Stimulated activated CD8-positive, alpha-beta memory T cell treated with anti-CD3 and anti-CD28 coated beads, Interleukin-2, amount 100 ng/mL, for 1 hour (primary cell): Measurements from ENCODE around the gene ALG8.

ENCODE experiments used
- DNase-seq, 2 donors: peaks; one replicate each; pipeline ENCODE4 v3.0.0-alpha.2; 2020; ENCODE audit warnings: low read depth in 2 of 2

Gene ALG8

GRCh38 chr11:78160557-78160956, 21.1 kb upstream of the ALG8 start:
- DNase-seq, result no peak

- no peak for DNase-seq
These were observed 19.7 kb upstream of the ALG8 start for GRCh38 chr11:78158987-78159652.

DNA sequence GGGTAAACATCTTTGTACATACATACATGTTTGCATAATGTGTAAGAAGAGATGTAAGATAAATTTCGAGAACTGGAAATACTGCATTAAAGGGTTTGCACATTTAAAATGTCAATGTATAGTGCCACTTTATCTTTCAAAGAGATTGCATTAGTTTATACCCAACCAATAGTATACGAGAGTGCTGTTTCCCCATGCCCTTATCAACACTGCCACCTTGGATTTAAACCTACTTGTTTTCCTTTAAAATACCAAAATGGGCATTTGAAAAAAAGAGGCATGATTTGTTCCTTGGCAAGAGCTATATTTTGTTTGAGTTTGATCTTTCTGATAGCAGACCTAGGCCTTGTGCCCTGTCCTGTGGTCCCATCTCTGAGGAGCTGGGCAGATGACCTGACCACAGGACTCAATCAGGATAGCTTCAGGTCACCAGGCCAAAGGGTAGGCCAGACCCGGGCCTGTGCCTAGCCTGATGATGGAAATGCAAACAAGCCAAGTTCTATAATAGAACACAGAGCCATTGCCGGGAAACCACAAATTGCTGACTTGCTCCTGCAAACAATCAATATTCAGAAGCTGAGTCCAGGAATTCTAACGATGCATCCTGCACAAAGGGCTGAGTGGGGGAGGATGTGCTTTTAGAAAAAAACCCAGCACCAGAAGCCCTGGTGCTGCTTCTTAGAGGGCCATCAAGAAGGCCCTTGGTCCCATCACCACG, 16.9 kb upstream of the ALG8 start:
- no peak for DNase-seq

- DNase-seq, result no peak
These were observed 12.4 kb upstream of the ALG8 start for GRCh38 chr11:78151804-78152203.

- DNase-seq, result no peak
These were observed 11.3 kb upstream of the ALG8 start for GRCh38 chr11:78150754-78151153.

GRCh38 chr11:78150346-78150745, 10.9 kb upstream of the ALG8 start:
- no peak for DNase-seq

- no peak for DNase-seq
These were observed 10.2 kb upstream of the ALG8 start for GRCh38 chr11:78149646-78150045.

GRCh38 chr11:78147807-78148206, 8.4 kb upstream of the ALG8 start:
- no peak for DNase-seq

DNA sequence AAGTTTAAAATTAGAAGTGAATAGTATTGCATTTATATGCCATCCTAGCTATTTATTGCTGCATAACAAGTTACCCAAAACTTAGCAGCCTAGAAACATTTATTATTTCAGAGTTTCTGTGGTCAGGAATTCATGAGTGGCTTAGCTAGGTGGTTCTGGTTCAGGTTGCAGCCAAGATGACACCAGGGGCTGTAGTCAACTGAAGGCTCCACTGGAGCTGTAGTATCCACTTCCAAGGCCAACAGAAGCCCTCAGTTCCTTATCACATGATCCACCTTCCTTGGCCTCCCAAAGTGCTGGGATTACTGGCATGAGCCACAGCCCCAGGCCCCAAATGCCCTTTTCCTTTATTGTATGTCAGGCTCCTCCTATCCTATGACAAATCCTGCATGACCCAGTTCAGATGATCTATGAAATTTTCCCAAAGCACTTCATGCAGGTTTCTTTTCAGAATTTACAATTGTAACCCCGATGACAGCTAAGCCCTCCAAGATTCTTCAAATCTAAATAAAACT, 6.1 kb upstream of the ALG8 start:
- no peak for DNase-seq

GRCh38 chr11:78140392-78141077, 1.1 kb upstream of the ALG8 start:
- no peak for DNase-seq

DNA sequence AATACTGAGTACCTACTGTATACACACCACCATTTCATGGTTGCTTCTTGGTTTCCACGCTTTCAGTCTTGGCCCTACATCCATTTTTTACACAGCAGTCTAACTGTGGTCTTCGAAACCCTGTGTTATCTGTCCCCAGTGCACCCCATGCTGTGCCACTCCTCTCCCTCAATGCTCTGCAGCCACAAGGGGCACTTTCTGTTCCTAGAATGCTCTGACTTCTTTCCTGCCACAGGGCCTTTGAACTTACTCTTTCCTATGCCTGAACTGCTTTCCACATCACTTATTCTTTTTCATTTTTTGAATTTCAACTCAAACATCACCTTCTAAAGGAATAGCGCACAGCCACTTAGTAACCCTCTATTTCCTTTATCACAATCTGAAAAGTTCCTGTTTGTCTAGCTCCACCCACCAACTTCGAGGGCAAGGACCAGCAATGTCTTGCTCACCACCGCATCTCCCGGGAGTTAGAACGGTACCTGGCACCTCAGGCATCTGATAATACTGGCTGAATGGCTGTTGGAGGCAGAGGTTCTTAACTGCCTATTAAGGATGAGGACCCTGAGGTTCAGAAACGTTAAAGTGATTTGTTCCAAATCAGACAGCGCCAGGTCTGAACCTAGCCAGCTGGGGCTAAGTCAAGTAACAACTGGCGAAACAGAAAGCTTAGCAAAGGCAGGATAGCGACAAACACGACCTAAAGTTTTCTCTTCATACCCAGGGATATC, 568 bp downstream of the ALG8 start:
- DNase-seq, result no peak

- no peak for DNase-seq
These were observed 1.1 kb downstream of the ALG8 start for GRCh38 chr11:78138291-78138690.

DNA sequence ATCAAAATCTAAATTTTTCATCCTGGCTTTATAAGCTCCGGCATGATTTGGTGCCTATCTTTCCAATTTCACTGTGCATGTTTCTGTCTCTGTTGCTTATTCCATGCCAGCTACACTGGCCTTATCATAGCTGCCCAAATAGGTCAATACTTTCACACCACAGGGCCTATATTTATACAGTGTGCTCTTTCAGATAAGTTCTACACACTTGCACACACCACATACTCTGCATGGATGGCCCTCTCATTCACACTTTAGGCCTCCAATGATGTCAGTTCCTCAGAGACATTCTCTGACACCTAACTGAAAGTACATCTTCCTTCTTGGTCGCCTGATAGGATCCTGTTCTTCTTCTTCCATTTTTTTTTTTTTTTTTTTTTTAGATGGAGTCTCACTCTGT, 7.0 kb downstream of the ALG8 start:
- no peak for DNase-seq

DNA sequence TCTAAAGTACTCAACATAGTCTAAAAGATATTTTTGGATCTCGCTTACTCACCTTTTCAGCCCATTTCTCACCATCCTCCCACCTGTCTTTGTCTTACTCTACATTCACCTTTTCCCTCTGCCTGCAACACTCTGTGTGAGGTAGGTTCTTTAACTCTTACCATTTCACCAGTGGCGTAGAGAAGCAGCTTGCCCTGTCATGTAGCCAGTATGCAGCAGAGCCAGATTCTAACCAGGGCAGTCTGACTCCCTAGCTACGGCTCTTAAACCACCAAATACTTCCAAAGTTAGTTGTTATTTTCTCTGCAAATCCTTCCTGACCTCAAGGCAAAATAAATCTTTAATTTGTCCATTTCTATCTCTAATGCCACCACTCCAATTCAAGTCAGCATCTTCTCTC, 7.5 kb downstream of the ALG8 start:
- no peak for DNase-seq

- no peak for DNase-seq
These were observed 12.0 kb downstream of the ALG8 start for GRCh38 chr11:78127403-78127802.

DNA sequence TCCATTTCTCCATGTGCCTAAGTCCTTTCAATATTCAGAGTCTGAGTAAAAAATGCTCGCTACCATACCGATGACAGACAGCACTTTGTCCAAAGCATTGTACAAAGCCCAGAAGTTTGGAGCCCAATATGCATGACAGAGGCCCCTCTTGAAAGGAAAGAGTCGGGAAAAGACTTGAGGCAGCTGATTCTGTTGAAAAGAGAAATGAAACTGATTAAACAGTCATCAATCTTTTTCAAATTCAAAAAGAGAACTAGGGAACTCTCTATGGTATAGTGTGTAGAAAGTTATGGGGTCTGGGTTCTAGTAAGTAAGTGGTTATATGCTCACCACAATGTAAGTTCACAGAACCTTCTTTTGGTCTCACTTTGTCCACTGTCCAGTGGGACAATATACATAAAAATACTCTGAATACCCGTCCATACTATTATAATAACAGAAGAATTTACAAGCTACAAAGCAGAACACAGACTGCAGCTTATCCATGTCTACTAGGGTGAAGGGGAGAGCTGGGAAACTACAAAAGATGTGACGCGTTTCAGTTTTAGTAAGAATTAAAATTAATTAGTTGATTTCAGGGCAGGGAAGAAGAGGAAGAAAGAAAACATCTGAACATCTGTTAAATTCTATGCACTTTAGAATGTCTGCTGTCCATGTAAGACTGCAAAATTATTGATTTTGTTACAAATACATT, 26.7 kb downstream of the ALG8 start:
- no peak for DNase-seq

DNA sequence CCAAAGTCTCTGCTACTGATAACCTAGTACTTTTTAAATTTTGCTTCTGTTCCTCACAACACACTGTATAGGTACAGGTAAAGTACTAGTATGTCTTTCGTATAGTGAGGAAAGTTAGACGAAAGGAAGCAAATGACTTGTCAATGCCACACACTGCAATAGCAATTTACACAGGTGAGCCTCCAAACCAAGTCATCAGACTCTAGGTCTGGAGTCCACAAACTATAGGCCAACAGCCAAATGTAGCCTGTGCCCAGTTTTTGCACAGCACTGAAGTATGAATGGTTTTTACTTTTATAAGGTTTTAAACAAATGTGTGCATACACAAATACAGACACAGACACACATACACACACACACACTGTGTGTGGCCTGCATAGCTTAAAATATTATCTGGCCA, 28.1 kb downstream of the ALG8 start:
- no peak for DNase-seq

DNA sequence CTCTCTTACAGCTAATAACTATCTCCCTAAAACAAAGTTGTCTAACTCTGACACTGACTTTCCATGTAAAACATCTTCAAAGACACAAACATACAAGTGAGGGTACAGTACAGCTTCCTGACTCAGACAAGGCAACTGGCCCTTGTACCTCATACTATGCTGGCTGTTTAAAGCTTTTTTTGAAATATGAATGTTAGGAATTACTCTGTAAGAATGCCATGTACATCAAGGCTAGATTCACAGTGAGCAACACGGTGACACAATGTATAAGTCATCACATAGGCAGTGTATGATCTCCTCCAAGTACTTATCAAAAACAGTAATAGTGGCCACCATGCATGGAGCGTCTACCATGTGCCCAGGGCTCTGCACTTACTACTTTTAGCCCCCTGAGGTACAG, 28.6 kb downstream of the ALG8 start:
- DNase-seq, result no peak

DNA sequence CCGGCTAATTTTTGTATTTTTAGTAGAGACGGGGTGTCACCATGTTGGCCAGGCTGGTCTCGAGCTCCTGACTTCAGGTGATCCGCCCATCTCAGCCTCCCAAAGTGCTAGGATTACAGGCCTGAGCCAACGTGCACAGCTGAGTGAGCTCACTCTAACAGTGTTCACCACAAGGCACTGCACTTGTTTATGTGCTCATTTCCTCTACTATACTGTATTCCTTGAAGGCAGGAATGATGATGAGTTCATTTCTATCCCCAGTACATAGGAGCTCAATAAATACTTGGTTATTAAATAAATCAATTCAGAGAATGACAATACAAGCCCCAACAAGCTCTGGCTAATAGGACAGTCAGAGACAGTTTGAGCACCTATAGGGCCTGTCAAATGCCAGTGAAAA, 29.1 kb downstream of the ALG8 start:
- no peak for DNase-seq

GRCh38 chr11:78109081-78110015, 30.1 kb downstream of the ALG8 start:
- no peak for DNase-seq
